IMR-90 (cell line): ENCODE data around the gene HACD2. TPM values are rescaled to one million over a fixed set of nuclear protein-coding genes. Genes with fewer than 3 reads are reported as not detected.

Experiments used
- ATAC-seq: fragments of 200-7000 bp; cut with Tn5 transposase; 2 replicates; pipeline ENCODE4 v1.9.1; 2020; ENCODE audit warnings: low read depth, mild to moderate bottlenecking, moderate library complexity
- BruUV-seq: library from RNA; stranded (reverse); fragments of 400-500 nt; replicated peaks from 2 replicates; lab custom pipeline; 2021; lab: Mats Ljungman, UMichigan
- CTCF ChIA-PET: fragments of 300-600 bp; formaldehyde crosslinking; extraction: SDS; loops from one replicate; lab custom pipeline; 2021; ENCODE audit warnings: antibody characterized with exemption; lab: Yijun Ruan, JAX
- POLR2A ChIA-PET: fragments of 300-600 bp; sonication (Branson Sonifier 250); formaldehyde crosslinking; loops from one replicate; lab custom pipeline; 2022; ENCODE audit warnings: antibody characterized with exemption; ENCODE audit not compliant: unreplicated experiment; lab: Charles Lee
- DNase-seq: peaks from one replicate; pipeline ENCODE4 v3.0.0; 2013
- H2AFZ ChIP-seq: replicated peaks from 2 replicates; pipeline ENCODE3; 2013; ENCODE audit warnings: low read length, mild to moderate bottlenecking; ENCODE audit not compliant: poor library complexity
- H2AK5ac ChIP-seq: 2 replicates; pipeline ENCODE4 v1.6.1; 2013; ENCODE audit warnings: low read depth, low read length, inconsistent platforms
- H2AK9ac ChIP-seq: replicated peaks from 2 replicates; pipeline ENCODE3; 2013; ENCODE audit warnings: mild to moderate bottlenecking, low read depth, low read length, moderate library complexity; ENCODE audit not compliant: poor library complexity
- H2BK120ac ChIP-seq: 2 replicates; pipeline ENCODE4 v1.6.1; 2013; ENCODE audit warnings: low read depth, low read length, inconsistent platforms
- H2BK15ac ChIP-seq: 3 replicates; pipeline ENCODE4 v1.6.1; 2013; ENCODE audit warnings: low read depth, low read length, inconsistent platforms
- H2BK20ac ChIP-seq: 2 replicates; pipeline ENCODE4 v1.6.1; 2013; ENCODE audit warnings: low read depth, mild to moderate bottlenecking, inconsistent platforms, low read length, moderate library complexity
- H2BK5ac ChIP-seq: 2 replicates; pipeline ENCODE4 v1.6.1; 2013; ENCODE audit warnings: mild to moderate bottlenecking, low read depth, low read length, inconsistent platforms; ENCODE audit not compliant: poor library complexity, severe bottlenecking
- H3K14ac ChIP-seq: replicated peaks from 2 replicates; pipeline ENCODE4 v1.6.1; 2013; ENCODE audit warnings: low read depth, low read length, inconsistent platforms
- H3K18ac ChIP-seq: 2 replicates; pipeline ENCODE4 v1.6.1; 2013; ENCODE audit warnings: low read depth, low read length, control low read depth
- H3K23ac ChIP-seq: 2 replicates; pipeline ENCODE4 v1.6.1; 2013; ENCODE audit warnings: low read depth, low read length, inconsistent platforms
- H3K27ac ChIP-seq: 2 replicates; pipeline ENCODE4 v1.5.1; 2013; ENCODE audit warnings: mild to moderate bottlenecking, control low read depth, low read length; ENCODE audit not compliant: insufficient read depth
- H3K27me3 ChIP-seq: 2 replicates; pipeline ENCODE4 v1.6.1; 2013; ENCODE audit warnings: low read length; ENCODE audit not compliant: control insufficient read depth, insufficient read depth
- H3K36me3 ChIP-seq: 2 replicates; pipeline ENCODE4 v1.6.1; 2013; ENCODE audit warnings: low read length, mixed read lengths; ENCODE audit not compliant: control insufficient read depth, insufficient read depth
- H3K4ac ChIP-seq: 2 replicates; pipeline ENCODE4 v1.6.1; 2013; ENCODE audit warnings: low read depth, low read length, inconsistent platforms
- H3K4me1 ChIP-seq: 2 replicates; pipeline ENCODE4 v1.6.1; 2013; ENCODE audit warnings: low read length, mixed read lengths; ENCODE audit not compliant: control insufficient read depth, insufficient read depth
- H3K4me2 ChIP-seq: 2 replicates; pipeline ENCODE4 v1.6.1; 2013; ENCODE audit warnings: low read depth, mild to moderate bottlenecking, control low read depth, low read length, moderate library complexity
- H3K4me3 ChIP-seq: 2 replicates; pipeline ENCODE4 v1.5.1; 2013; ENCODE audit warnings: low read depth, mild to moderate bottlenecking, control low read depth, low read length, moderate library complexity; ENCODE audit not compliant: insufficient read depth
- H3K56ac ChIP-seq: 2 replicates; pipeline ENCODE4 v1.6.1; 2013; ENCODE audit warnings: low read length, inconsistent platforms; ENCODE audit not compliant: insufficient read depth; ENCODE audit errors: extremely low read depth
- H3K79me1 ChIP-seq, 2 experiments: 2 replicates each; pipeline ENCODE4 v1.6.1; 2013; ENCODE audit warnings: low read length in 2 of 2, inconsistent platforms in 1 of 2, low read depth in 1 of 2
- H3K9ac ChIP-seq: 2 replicates; pipeline ENCODE4 v1.6.1; 2013; ENCODE audit warnings: low read depth, low read length, control low read depth
- H3K9me1 ChIP-seq: 2 replicates; pipeline ENCODE4 v1.6.1; 2013; ENCODE audit warnings: low read length, inconsistent platforms; ENCODE audit not compliant: insufficient read depth
- H3K9me3 ChIP-seq: 2 replicates; pipeline ENCODE4 v1.6.1; 2013; ENCODE audit warnings: low read length; ENCODE audit not compliant: control insufficient read depth, insufficient read depth
- H4K20me1 ChIP-seq: 2 replicates; pipeline ENCODE4 v1.6.1; 2013; ENCODE audit warnings: low read length, inconsistent platforms; ENCODE audit not compliant: insufficient read depth
- H4K5ac ChIP-seq: 2 replicates; pipeline ENCODE4 v1.6.1; 2013; ENCODE audit warnings: mild to moderate bottlenecking, low read depth, low read length, control low read depth
- H4K8ac ChIP-seq, 2 experiments: 2 replicates each; pipeline ENCODE4 v1.6.1; 2013; ENCODE audit warnings: low read depth in 2 of 2, low read length in 2 of 2, control low read depth in 1 of 2, inconsistent platforms in 1 of 2
- H4K91ac ChIP-seq: 2 replicates; pipeline ENCODE4 v1.6.1; 2013; ENCODE audit warnings: low read depth, low read length, inconsistent platforms; ENCODE audit not compliant: insufficient read depth
- BHLHE40 ChIP-seq: fragments of 150-350 bp; IDR thresholded peaks from 2 replicates; pipeline ENCODE4 v1.6.1; 2016; ENCODE audit warnings: mild to moderate bottlenecking, low read depth, low read length
- CHD1 ChIP-seq: IDR thresholded peaks from 2 replicates; pipeline ENCODE4 v1.6.1; 2012; ENCODE audit warnings: low read depth, low read length, improper control_type of control experiment
- MAFK ChIP-seq: IDR thresholded peaks from 2 replicates; pipeline ENCODE4 v1.6.1; 2012; ENCODE audit warnings: low read depth, low read length, improper control_type of control experiment
- MXI1 ChIP-seq: IDR thresholded peaks from 2 replicates; pipeline ENCODE4 v1.6.1; 2012; ENCODE audit warnings: low read depth, mild to moderate bottlenecking, low read length, moderate library complexity, borderline replicate concordance
- NFE2L2 ChIP-seq: fragments of 150-350 bp; IDR thresholded peaks from 2 replicates; pipeline ENCODE4 v1.6.1; 2016; ENCODE audit warnings: low read depth, mild to moderate bottlenecking, low read length
- SMC3 ChIP-seq: fragments of 150-350 bp; IDR thresholded peaks from 2 replicates; pipeline ENCODE4 v1.6.1; 2016; ENCODE audit warnings: low read depth, mild to moderate bottlenecking, antibody characterized with exemption, low read length, moderate library complexity
- WGBS, 2 experiments: methylation state at CpG; one replicate each; pipeline versions ENCODE4 v1.1.5 to v1.1.7; 2013; ENCODE audit warnings: missing lambda C conversion rate in 2 of 2; ENCODE audit not compliant: insufficient read length in 1 of 2; ENCODE audit errors: extremely low coverage in 2 of 2; 5-methylcytosine and 5-hydroxymethylcytosine counted together
- dilution Hi-C: fragments of 300-500 bp; cut with HindIII; formaldehyde crosslinking; loops from one replicate; pipeline ENCODE4 v1.14.3; 2018; ENCODE audit warnings: low sequenced_read_pairs; ENCODE audit not compliant: unreplicated experiment
- in situ Hi-C: fragments of 300-500 bp; cut with MboI; formaldehyde crosslinking; loops from 3 replicates; pipeline ENCODE4 v1.14.3; 2019; ENCODE audit warnings: low sequenced_read_pairs, inconsistent platforms, mixed read lengths
- intact Hi-C: fragments of 100-400 bp; cut with micrococcal nuclease; formaldehyde crosslinking; loops from 2 replicates; pipeline ENCODE4 v1.10.0; 2022
- polyA plus RNA-seq, 3 experiments: library from polyadenylated mRNA; depleted of rRNA; stranded (reverse); fragments of >200 nt; gene quantifications; 2 replicates each; pipeline ENCODE4 v1.2.3, GENCODE V29; 2012; ENCODE audit warnings: low replicate concordance in 1 of 3
- total RNA-seq: library from RNA; depleted of rRNA; stranded (reverse); fragments of >200 nt; gene quantifications from 2 replicates; pipeline ENCODE4 v1.2.3, GENCODE V29; 2012
- TF ChIP-seq, protein P1 (sequence below): conservative IDR thresholded peaks from 2 replicates; pipeline ENCODE4 v1.5.1; 2012; ENCODE audit warnings: mild to moderate bottlenecking, low read depth, low read length, improper control_type of control experiment
- TF ChIP-seq, protein P2 (sequence below): fragments of 150-350 bp; IDR thresholded peaks from 2 replicates; pipeline ENCODE4 v1.6.1; 2017; ENCODE audit warnings: mild to moderate bottlenecking, antibody characterized with exemption, low read length, low read depth

Gene HACD2
- total and polyA plus RNA-seq, 2 of the 4 experiments (the other 2 are of a cell fraction) = 21.5 to 22.6 TPM

- no peak for TF ChIP-seq MXI1
Observed at GRCh38 chr3:123568034-123568433, 16.8 kb downstream of the HACD2 start (continued).

GRCh38 chr3:123564056-123564455, 20.8 kb downstream of the HACD2 start:
- H3K4ac ChIP-seq = no peak overlapping the region
- TF ChIP-seq CHD1 (no peak), NFE2L2 (no peak), MAFK (no peak), BHLHE40 (no peak), SMC3 (no peak)
- TF ChIP-seq, protein P1, sequence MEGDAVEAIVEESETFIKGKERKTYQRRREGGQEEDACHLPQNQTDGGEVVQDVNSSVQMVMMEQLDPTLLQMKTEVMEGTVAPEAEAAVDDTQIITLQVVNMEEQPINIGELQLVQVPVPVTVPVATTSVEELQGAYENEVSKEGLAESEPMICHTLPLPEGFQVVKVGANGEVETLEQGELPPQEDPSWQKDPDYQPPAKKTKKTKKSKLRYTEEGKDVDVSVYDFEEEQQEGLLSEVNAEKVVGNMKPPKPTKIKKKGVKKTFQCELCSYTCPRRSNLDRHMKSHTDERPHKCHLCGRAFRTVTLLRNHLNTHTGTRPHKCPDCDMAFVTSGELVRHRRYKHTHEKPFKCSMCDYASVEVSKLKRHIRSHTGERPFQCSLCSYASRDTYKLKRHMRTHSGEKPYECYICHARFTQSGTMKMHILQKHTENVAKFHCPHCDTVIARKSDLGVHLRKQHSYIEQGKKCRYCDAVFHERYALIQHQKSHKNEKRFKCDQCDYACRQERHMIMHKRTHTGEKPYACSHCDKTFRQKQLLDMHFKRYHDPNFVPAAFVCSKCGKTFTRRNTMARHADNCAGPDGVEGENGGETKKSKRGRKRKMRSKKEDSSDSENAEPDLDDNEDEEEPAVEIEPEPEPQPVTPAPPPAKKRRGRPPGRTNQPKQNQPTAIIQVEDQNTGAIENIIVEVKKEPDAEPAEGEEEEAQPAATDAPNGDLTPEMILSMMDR = no peak
- TF ChIP-seq, protein P2, sequence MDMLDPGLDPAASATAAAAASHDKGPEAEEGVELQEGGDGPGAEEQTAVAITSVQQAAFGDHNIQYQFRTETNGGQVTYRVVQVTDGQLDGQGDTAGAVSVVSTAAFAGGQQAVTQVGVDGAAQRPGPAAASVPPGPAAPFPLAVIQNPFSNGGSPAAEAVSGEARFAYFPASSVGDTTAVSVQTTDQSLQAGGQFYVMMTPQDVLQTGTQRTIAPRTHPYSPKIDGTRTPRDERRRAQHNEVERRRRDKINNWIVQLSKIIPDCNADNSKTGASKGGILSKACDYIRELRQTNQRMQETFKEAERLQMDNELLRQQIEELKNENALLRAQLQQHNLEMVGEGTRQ = no peak
- H2BK120ac ChIP-seq = no peak overlapping the region
- H3K27ac ChIP-seq = no peak overlapping the region
- intact Hi-C loops = no loop called here
- BruUV-seq = no TSS peak
- H3K18ac ChIP-seq = no peak overlapping the region
- 80% methylated on average over 1 of the region's 6 CpGs; no CpG with 5 or more reads in 1 of the 2 experiments for WGBS, 2 experiments
- H4K20me1 ChIP-seq = peaks cover 9% of the 10 kb centered on the region
- in situ Hi-C loops = no loop called here
- no peak overlapping the region for H3K56ac ChIP-seq
- POLR2A ChIA-PET = no interaction called here
- H4K91ac ChIP-seq = no peak overlapping the region
- H3K4me2 ChIP-seq = no peak overlapping the region
- H2AK5ac ChIP-seq = no peak overlapping the region
- no peak overlapping the region for H3K9ac ChIP-seq
- DNase-seq (no peak), ATAC-seq (no peak)
- no peak overlapping the region for H4K5ac ChIP-seq
- H2AFZ ChIP-seq = no peak overlapping the region
- no peaks in the 10 kb centered on the region for H3K27me3 ChIP-seq
- no peaks in the 10 kb centered on the region for H3K9me3 ChIP-seq
- no peak overlapping the region for H2BK15ac ChIP-seq
- no peak overlapping the region for H2BK5ac ChIP-seq
- H3K9me1 ChIP-seq = peaks cover 11% of the 10 kb centered on the region
- H4K8ac ChIP-seq = no peak overlapping the region
- no peak overlapping the region for H2AK9ac ChIP-seq
- CTCF ChIA-PET = no interaction called here
- no peak overlapping the region for H2BK20ac ChIP-seq
- peaks cover 7% of the 10 kb centered on the region for H3K36me3 ChIP-seq
- dilution Hi-C loops = no loop called here
- H3K4me1 ChIP-seq = peaks cover 4% of the 10 kb centered on the region
- no peak overlapping the region for H3K23ac ChIP-seq
- H3K79me1 ChIP-seq = peaks cover 7 to 14% of the 10 kb centered on the region in 2 experiments; a peak in 3 of 4 replicates
- H3K4me3 ChIP-seq = no peak overlapping the region
- no peak overlapping the region for H3K14ac ChIP-seq
